ENCODE results near the gene AHCYL1.

AHCYL1 gene

DNA sequence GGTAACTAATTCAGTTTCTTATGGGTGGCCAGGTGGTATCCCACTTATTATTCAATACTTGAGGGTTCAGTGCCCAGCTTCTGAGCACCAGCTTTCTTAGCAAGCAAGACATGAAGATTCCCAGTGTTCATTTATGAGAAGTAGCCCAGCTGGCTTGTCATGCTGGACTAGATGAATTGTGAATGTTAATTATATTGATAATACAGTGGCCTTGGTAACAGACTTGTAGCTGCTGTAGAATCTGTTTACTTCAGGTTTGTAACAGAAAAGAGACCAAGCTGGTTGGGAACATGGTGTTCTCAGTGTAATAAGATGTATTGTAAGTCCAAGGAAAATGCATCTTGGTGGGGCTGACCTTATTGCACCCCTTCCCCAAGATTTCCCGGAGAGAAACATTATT is 10.1 kb downstream of the AHCYL1 start:
- H3K4me3 ChIP-seq (ENCODE audit: low read depth, low read length), result no peak overlapping the region
- TF ChIP-seq POLR2A (IDR thresholded peaks at IDR 0.05; ENCODE audit: extremely low read depth, insufficient read length) (no peak), MYC (IDR thresholded peaks at IDR 0.05; ENCODE audit: low read depth, low read length) (no peak)
- TF ChIP-seq, protein P1, sequence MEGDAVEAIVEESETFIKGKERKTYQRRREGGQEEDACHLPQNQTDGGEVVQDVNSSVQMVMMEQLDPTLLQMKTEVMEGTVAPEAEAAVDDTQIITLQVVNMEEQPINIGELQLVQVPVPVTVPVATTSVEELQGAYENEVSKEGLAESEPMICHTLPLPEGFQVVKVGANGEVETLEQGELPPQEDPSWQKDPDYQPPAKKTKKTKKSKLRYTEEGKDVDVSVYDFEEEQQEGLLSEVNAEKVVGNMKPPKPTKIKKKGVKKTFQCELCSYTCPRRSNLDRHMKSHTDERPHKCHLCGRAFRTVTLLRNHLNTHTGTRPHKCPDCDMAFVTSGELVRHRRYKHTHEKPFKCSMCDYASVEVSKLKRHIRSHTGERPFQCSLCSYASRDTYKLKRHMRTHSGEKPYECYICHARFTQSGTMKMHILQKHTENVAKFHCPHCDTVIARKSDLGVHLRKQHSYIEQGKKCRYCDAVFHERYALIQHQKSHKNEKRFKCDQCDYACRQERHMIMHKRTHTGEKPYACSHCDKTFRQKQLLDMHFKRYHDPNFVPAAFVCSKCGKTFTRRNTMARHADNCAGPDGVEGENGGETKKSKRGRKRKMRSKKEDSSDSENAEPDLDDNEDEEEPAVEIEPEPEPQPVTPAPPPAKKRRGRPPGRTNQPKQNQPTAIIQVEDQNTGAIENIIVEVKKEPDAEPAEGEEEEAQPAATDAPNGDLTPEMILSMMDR (IDR thresholded peaks at IDR 0.05; ENCODE audit: low read depth, low read length), result no peak
- TF ChIP-seq, protein P2, sequence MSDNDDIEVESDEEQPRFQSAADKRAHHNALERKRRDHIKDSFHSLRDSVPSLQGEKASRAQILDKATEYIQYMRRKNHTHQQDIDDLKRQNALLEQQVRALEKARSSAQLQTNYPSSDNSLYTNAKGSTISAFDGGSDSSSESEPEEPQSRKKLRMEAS (IDR thresholded peaks at IDR 0.05; ENCODE audit: low read depth, low read length), result no peak
- DNase-seq (ENCODE audit: low read depth), result no peak

DNA sequence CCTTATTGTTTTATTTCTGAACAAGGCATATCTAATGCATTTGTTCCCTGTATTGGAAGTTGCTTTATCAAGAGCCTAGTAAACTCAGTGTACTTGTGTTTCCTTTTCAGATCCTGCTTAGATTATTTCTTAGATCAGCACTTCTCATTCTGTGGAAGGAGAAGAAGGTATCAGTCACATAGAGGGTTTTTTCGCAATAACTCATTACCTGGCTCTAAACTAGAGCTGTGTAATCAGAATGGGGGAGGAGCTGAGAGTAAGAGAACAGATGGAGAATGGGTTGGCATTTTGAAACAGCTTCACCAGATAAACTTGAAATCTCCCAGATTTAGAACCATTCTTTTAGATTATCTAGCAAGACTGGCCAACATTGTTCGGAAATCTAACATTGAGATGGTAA is 11.0 kb downstream of the AHCYL1 start:
- DNase-seq (ENCODE audit: low read depth), result no peak
- TF ChIP-seq, protein P2 (IDR thresholded peaks at IDR 0.05; ENCODE audit: low read depth, low read length), result no peak
- TF ChIP-seq MYC (IDR thresholded peaks at IDR 0.05; ENCODE audit: low read depth, low read length) (no peak), POLR2A (IDR thresholded peaks at IDR 0.05; ENCODE audit: extremely low read depth, insufficient read length) (no peak)
- TF ChIP-seq, protein P1 (IDR thresholded peaks at IDR 0.05; ENCODE audit: low read depth, low read length), result no peak
- no peak overlapping the region for H3K4me3 ChIP-seq (ENCODE audit: low read depth, low read length)

DNA sequence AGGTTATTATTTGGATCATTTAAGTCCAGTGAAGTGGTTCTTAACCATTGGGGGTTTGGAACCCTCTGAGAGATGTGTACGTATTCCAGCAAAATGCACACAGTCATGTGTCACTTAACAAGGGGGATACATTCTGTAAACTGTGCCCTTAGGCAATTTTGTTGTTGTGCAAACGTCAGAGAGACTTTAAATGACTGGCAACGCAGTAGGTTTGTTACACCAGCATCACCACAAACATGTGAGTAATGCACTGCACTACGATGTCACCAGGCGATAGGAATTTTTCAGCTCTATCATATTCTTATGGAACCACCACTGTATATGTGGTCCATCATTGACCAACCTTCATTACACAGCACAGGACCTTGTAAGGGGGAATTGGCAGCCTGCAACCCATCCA is 11.9 kb downstream of the AHCYL1 start:
- no peak overlapping the region for H3K4me3 ChIP-seq (ENCODE audit: low read depth, low read length)
- DNase-seq (ENCODE audit: low read depth), result no peak
- TF ChIP-seq MYC (IDR thresholded peaks at IDR 0.05; ENCODE audit: low read depth, low read length) (no peak), POLR2A (IDR thresholded peaks at IDR 0.05; ENCODE audit: extremely low read depth, insufficient read length) (no peak)
- TF ChIP-seq, protein P2 (IDR thresholded peaks at IDR 0.05; ENCODE audit: low read depth, low read length), result no peak
- TF ChIP-seq, protein P1 (IDR thresholded peaks at IDR 0.05; ENCODE audit: low read depth, low read length), result no peak

DNA sequence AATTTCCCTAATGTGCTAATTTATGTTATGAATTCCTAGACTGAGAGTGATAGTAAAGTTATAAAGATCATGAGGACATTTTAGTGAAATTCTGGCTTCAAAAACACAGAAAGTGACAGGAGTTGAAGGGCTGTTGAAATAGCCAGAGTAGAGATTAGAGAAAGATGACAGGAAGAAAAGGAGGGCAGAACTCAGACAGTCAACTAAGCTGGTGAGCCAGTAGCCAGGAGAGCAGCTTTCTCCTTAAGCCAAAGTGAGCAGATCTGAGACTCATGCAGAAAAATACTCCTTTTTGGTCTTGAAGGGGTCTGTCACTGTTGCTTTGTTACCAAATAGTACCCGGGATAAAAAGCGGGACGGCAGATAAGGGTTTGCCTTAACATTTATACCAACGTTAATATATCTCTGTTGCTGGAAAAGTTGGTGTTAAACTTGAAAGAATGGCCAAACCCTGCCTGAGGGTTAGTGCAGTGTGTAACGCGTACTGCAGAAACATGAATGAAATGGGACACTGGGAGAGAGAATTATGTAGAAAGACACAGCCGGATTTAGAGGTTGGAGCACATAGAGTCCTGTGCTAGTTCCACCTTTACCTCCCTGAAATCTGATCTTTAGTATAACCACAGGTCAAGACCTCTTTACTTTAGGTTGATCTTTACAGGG is 12.8 kb downstream of the AHCYL1 start:
- no peak for DNase-seq (ENCODE audit: low read depth)
- TF ChIP-seq, protein P1 (IDR thresholded peaks at IDR 0.05; ENCODE audit: low read depth, low read length), result no peak
- TF ChIP-seq, protein P2 (IDR thresholded peaks at IDR 0.05; ENCODE audit: low read depth, low read length), result no peak
- no peak for TF ChIP-seq POLR2A (IDR thresholded peaks at IDR 0.05; ENCODE audit: extremely low read depth, insufficient read length)
- no peak for TF ChIP-seq MYC (IDR thresholded peaks at IDR 0.05; ENCODE audit: low read depth, low read length)
- H3K4me3 ChIP-seq (ENCODE audit: low read depth, low read length), result no peak overlapping the region

DNA sequence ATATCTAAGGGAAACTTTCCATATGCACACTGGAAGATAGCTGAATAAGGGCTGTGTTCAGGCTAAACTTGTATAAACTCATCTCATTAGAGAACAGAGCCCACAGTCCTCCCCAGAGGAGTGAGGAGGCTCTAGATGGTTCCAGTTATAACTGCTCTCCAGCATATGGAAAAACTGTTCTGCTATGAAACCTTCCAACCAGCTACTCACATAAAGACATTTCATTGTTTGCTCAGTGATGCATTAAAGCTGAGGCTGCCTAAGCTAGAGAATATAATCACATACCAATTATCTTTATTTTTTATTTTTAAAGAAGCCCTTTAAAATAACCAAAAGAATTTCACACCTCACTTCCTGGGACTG is 13.3 kb downstream of the AHCYL1 start:
- DNase-seq (ENCODE audit: low read depth), result no peak
- no peak for TF ChIP-seq POLR2A (IDR thresholded peaks at IDR 0.05; ENCODE audit: extremely low read depth, insufficient read length)
- TF ChIP-seq MYC (IDR thresholded peaks at IDR 0.05; ENCODE audit: low read depth, low read length), result no peak
- TF ChIP-seq, protein P2 (IDR thresholded peaks at IDR 0.05; ENCODE audit: low read depth, low read length), result no peak

DNA sequence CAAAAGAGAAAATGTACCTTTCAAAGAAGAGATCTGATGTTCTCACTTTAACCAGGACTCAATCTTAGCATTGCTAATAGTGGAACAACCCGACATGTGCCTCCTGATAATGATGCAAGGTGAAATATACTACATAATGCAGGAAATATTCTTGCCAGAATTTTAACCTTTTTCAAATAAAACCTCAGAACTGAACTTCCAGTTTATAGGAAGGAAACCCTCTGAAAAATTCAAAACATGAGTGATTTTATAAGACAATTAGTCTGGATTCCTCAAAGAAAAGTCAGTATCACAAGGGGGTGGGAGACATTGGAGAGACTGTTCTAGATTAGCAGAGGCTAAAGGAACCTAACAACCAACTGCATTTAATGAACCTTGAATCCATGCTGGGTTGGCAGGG is 18.1 kb downstream of the AHCYL1 start:
- TF ChIP-seq, protein P2 (IDR thresholded peaks at IDR 0.05; ENCODE audit: low read depth, low read length), result no peak
- no peak for TF ChIP-seq MYC (IDR thresholded peaks at IDR 0.05; ENCODE audit: low read depth, low read length)
- no peak for TF ChIP-seq POLR2A (IDR thresholded peaks at IDR 0.05; ENCODE audit: extremely low read depth, insufficient read length)
- TF ChIP-seq, protein P1 (IDR thresholded peaks at IDR 0.05; ENCODE audit: low read depth, low read length), result no peak
- H3K4me3 ChIP-seq (ENCODE audit: low read depth, low read length), result no peak overlapping the region
- no peak for DNase-seq (ENCODE audit: low read depth)

More for the DNA sequence above, 13.3 kb downstream of the AHCYL1 start:
- no peak overlapping the region for H3K4me3 ChIP-seq (ENCODE audit: low read depth, low read length)
